Stimulated activated CD4-positive, alpha-beta T cell treated with anti-CD3 and anti-CD28 coated beads, Interleukin-15, amount 100 ng/mL, for 48 hours (primary cell): ENCODE results near the gene CXXC4.

Experiments
- DNase-seq, 2 donors: peaks; one replicate each; pipeline ENCODE4 v3.0.0-alpha.2; 2020; ENCODE audit warnings: low read depth in 2 of 2

Gene CXXC4

DNA sequence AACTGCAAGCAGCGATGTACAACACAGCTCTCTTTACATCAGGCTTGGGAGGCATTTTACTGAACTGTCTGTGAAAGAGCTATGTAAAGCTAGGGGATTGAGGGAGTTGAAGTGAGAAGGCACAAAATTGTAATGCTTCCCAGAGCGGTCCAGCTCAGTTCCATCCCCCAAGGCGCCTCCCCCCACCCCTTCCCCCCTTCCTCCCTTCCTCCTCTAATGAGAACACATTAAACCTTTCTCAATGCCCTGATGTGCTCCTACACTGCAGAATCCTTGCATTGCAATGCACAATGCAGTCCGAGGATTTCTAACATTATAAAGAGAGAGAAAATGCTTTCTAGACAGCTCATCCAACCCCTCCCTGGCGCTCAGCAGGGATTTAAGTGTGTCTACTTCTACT, 73.9 kb downstream of the CXXC4 start:
- DNase-seq = no peak
